Measurements from ENCODE around the gene SRC.

Gene SRC

DNA sequence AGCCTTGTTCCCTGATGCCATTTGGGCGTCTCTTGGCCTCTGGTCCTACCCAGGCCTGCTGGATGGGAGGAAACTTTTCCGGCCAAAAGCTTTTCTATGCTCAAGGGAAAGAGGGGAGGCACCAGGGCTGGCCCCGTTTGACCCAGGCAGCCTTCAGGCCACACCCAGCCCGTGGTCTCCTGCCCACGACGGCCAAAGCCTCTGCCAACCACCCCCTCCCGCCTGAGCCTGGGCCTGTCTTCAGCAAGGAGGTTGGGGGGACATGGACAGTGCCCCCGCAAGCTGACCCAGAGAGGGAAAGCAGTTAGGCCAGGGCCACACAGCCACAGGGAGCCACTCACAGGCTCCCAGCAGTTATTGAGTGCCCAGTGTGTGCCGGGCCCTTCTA lies 49.5 kb downstream of the SRC start:
- TF ChIP-seq, protein P1, sequence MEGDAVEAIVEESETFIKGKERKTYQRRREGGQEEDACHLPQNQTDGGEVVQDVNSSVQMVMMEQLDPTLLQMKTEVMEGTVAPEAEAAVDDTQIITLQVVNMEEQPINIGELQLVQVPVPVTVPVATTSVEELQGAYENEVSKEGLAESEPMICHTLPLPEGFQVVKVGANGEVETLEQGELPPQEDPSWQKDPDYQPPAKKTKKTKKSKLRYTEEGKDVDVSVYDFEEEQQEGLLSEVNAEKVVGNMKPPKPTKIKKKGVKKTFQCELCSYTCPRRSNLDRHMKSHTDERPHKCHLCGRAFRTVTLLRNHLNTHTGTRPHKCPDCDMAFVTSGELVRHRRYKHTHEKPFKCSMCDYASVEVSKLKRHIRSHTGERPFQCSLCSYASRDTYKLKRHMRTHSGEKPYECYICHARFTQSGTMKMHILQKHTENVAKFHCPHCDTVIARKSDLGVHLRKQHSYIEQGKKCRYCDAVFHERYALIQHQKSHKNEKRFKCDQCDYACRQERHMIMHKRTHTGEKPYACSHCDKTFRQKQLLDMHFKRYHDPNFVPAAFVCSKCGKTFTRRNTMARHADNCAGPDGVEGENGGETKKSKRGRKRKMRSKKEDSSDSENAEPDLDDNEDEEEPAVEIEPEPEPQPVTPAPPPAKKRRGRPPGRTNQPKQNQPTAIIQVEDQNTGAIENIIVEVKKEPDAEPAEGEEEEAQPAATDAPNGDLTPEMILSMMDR (IDR thresholded peaks at IDR 0.05): no peak
- no peak overlapping the region for H3K4me3 ChIP-seq (ENCODE audit: low read depth in 1 of 2, low read length in 1 of 2)
- H3K27ac ChIP-seq: no peak overlapping the region
- H3K4me1 ChIP-seq (ENCODE audit: control insufficient read depth in 1 of 2, insufficient read depth in 1 of 2, low read depth in 1 of 2, low read length in 1 of 2): no peaks in the 10 kb centered on the region
- no peaks in the 10 kb centered on the region for H3K9me3 ChIP-seq
- no peaks in the 10 kb centered on the region for H3K36me3 ChIP-seq
- no peaks in the 10 kb centered on the region for H3K27me3 ChIP-seq

DNA sequence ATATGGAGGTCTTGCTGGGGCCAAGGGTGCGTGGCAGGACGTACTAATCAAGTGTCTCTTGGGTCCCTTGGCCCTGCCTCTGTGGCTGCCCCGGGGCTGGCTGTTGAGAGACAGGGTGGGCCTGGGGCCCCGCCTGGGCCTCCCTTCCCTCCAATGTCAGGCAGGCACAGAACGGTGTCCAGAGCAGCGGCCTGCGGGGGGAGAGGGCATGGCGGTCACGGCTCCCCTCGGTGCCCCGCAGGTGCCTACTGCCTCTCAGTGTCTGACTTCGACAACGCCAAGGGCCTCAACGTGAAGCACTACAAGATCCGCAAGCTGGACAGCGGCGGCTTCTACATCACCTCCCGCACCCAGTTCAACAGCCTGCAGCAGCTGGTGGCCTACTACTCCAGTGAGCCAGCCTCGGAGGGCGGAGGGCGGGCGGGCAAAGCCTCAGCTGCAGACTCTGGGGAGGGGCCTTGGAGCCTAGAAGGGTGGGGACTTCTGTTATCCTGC lies 50.0 kb downstream of the SRC start:
- no peaks in the 10 kb centered on the region for H3K9me3 ChIP-seq
- H3K27me3 ChIP-seq: no peaks in the 10 kb centered on the region
- no peaks in the 10 kb centered on the region for H3K4me1 ChIP-seq (ENCODE audit: control insufficient read depth in 1 of 2, insufficient read depth in 1 of 2, low read depth in 1 of 2, low read length in 1 of 2)
- TF ChIP-seq, protein P1 (IDR thresholded peaks at IDR 0.05): no peak
- H3K27ac ChIP-seq: no peak overlapping the region
- no peak overlapping the region for H3K4me3 ChIP-seq (ENCODE audit: low read depth in 1 of 2, low read length in 1 of 2)
- H3K36me3 ChIP-seq: no peaks in the 10 kb centered on the region

DNA sequence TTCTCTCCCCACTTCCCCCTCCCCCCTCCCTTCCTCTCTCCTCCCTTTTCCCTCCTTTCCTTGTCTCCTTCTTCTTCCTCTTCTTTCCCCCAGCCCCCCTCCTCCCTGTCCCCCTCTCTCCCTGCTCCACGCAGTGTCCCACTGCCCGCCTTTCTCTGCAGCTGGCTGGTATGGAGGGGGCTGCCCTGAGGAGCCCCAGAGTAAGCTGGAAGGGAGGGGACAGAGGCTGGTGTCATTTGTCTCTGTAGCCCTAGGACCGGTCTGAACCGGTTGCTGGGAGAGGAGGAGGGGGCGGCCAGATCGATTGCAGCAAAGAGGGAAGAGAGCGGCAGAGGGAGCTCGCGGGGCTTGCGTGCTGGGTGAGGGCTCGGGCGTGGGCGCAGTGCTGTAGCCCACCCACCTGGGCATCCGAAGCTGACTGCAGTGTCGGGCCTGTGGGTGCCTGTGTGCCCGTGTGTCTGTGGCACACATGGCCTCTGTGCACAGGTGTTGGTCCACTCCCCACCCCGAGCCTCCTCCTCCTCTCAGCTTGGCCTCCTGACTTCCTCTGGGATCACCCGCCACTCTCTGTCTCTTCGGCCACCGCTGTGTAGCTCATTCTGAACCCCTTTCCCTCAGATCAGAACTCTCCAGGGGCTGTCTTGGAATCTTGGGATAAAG lies 50.6 kb downstream of the SRC start:
- Histone ChIP-seq H3K36me3 (no peaks in the 10 kb centered on the region), H3K4me3 (ENCODE audit: low read depth in 1 of 2, low read length in 1 of 2) (no peak overlapping the region), H3K4me1 (ENCODE audit: control insufficient read depth in 1 of 2, insufficient read depth in 1 of 2, low read depth in 1 of 2, low read length in 1 of 2) (no peaks in the 10 kb centered on the region), H3K27me3 (no peaks in the 10 kb centered on the region), H3K9me3 (no peaks in the 10 kb centered on the region), H3K27ac (no peak overlapping the region)
- TF ChIP-seq, protein P1 (IDR thresholded peaks at IDR 0.05): no peak

DNA sequence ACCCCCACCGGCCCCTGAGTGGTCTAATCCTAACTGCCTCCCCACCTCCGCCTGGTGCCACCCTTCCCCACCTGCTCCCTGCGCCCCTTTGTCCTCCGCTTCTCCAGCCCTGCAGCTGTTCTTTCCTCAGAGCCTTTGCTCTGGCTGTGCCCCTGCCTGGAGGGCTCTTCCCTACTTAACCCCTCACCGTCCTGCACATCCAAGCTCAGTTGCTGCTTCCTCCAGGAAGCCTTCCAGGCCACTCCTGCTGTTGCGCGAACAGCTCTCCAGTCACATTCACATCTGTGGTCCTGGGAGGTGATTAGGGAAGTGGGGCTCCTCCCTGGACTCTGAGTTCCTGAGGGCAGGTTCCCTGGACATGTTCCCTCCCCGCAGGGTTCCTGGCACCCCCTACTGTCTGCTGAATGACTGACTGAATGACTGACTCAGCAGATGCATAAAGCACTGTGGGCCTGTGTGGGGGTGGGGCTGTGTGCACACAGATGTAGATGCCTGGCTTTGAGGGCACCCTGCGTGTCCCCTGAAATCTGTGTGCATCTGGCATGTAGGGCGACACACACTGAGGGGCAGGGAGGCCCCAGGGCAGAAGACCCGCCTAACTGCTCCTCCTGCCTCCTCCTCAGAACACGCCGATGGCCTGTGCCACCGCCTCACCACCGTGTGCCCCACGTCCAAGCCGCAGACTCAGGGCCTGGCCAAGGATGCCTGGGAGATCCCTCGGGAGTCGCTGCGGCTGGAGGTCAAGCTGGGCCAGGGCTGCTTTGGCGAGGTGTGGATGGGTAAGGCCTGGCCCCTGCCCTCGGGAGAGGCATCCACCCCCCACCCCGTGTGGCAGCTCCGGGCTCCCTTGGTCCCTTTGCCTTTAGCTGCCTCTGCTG lies 51.4 kb downstream of the SRC start:
- no peaks in the 10 kb centered on the region for H3K4me1 ChIP-seq (ENCODE audit: control insufficient read depth in 1 of 2, insufficient read depth in 1 of 2, low read depth in 1 of 2, low read length in 1 of 2)
- H3K36me3 ChIP-seq: no peaks in the 10 kb centered on the region
- H3K27ac ChIP-seq: no peak overlapping the region
- no peaks in the 10 kb centered on the region for H3K9me3 ChIP-seq
- TF ChIP-seq, protein P1 (IDR thresholded peaks at IDR 0.05): no peak
- H3K4me3 ChIP-seq (ENCODE audit: low read depth in 1 of 2, low read length in 1 of 2): no peak overlapping the region
- H3K27me3 ChIP-seq: no peaks in the 10 kb centered on the region

DNA sequence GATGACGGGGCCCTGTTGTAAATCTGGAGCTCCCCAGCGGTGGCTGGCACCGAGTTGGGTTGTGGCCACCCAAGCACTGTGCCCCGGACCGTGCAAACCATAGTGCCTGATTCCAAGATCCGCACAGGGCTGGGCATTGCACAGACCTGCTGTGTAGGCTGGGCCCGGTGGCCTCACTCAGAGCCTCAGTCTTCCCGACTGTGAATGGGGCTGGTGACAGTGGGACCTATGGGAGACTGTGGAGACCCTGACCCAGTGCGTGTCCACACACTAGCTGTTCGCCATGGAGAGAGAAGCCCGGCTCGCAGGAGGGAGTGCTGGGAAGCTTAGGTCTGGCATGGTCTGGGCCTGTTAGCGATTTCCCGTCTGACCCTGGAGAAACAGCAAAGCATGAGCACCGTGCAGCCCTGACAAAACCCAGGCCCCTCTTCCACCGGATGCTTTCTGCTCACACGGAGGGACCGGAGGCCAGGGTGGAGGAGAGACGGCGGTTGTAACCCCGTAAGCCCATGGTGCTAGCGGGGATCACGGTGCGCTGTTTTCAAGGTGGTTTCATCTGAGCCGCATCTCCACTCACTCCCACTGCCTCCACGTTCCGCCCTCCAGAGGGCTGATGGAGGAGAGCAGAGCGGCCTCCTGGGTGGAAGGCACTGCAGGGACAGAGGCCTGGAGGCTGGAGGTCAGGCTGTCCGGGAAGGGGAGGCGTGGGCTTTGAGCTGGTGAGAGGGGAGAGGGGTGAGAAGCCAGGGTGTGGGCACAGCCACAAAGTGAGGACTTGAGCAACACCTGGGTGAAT lies 52.2 kb downstream of the SRC start:
- H3K36me3 ChIP-seq: no peaks in the 10 kb centered on the region

More for the DNA sequence above, 52.2 kb downstream of the SRC start:
- Histone ChIP-seq H3K4me1 (ENCODE audit: control insufficient read depth in 1 of 2, insufficient read depth in 1 of 2, low read depth in 1 of 2, low read length in 1 of 2) (no peaks in the 10 kb centered on the region), H3K9me3 (no peaks in the 10 kb centered on the region), H3K4me3 (ENCODE audit: low read depth in 1 of 2, low read length in 1 of 2) (no peak overlapping the region), H3K27ac (no peak overlapping the region), H3K27me3 (no peaks in the 10 kb centered on the region)
- TF ChIP-seq, protein P1 (IDR thresholded peaks at IDR 0.05): no peak
